ENCODE measurements around the gene GPR45.
"Not testable (repeated sequence)": the region's sequence is repeated elsewhere in the genome, so short reads cannot be mapped to it uniquely, and the experiment has no call there.

GPR45 gene

DNA sequence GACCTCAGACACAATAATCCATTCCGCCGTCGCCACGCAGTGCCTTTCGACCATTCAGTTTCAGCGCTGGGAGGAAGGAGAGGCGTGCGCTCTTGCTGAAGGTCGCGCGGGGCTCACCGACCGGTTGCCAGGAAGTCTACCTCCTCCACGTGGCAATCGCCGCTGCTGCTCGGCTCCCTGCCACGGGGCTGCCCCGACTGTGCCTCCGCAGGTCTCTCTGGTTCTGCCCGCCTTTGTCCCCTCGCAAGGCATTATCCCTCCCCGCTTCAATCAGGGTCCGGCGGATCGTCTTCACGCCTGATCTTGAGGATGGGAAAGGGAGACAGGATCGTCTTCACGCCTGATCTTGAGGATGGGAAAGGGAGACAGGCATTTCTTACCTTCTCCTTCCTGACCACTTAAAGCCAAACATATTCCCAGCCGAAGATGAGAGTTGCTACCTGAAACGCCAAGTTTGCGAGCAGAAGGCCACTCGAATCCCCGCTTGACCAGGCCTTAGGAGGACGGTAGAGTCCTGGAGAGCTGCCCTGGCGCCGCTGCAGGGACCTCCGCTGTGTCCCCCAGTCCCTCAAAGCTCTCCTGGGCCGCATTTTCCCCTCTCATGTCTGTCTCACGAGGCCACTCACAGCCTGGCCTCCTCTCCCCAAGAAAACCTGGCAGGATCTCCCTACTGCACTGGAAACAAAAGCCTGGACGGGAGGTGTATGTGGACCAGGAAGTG, 4.3 kb upstream of the GPR45 start:
- FAIRE-seq (no peak), DNase-seq (ENCODE audit: insufficient read length, low spot score) (no peak)
- no peak for TF ChIP-seq POLR2A (IDR thresholded peaks at IDR 0.05; ENCODE audit: low read depth, low read length)
- TF ChIP-seq SPI1 (IDR thresholded peaks at IDR 0.05; ENCODE audit: low read depth, low read length): no peak
- TF ChIP-seq POLR2AphosphoS5 (IDR thresholded peaks at IDR 0.05; ENCODE audit: low read depth, low read length): no peak

DNA sequence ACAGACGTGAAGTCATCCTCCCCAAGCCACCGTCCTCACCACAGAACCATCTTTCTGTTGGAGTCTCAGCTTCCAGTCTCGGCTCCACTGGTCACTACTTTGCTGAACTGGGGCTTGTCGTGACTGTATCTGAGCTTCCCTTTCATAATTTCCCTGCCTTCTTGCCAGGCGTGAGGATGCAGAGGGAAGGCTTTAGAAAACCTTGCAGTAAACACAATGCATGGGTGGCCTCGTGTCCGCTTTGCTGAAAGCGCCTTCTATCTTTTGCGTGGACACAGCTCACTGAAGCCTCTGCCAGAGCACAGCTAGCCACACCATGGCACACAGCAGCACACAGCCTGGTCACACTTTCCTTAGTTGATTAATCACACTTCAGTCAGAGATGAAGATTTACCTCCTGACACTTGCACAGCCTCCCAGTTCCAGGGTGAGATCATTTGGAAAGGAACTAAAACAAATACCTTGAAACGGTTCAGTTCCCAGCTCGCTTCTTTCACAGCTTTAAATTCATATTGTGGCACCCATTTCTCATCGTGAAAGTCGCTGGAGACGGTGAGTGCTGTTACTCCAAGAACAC, 2.8 kb upstream of the GPR45 start:
- no peak for DNase-seq (ENCODE audit: insufficient read length, low spot score)
- TF ChIP-seq SPI1 (IDR thresholded peaks at IDR 0.05; ENCODE audit: low read depth, low read length): no peak
- no peak for TF ChIP-seq POLR2A (IDR thresholded peaks at IDR 0.05; ENCODE audit: low read depth, low read length)
- TF ChIP-seq POU2F2 (IDR thresholded peaks at IDR 0.05; ENCODE audit: low read depth, low read length): no peak
- no peak for TF ChIP-seq PAX5 (IDR thresholded peaks at IDR 0.05; ENCODE audit: insufficient read depth, low read length, severe bottlenecking)
- no peak for TF ChIP-seq POLR2AphosphoS5 (IDR thresholded peaks at IDR 0.05; ENCODE audit: low read depth, low read length)
- no peak for TF ChIP-seq TAF1 (IDR thresholded peaks at IDR 0.05; ENCODE audit: low read depth, low read length)
- no peak for FAIRE-seq

GRCh38 chr2:105239924-105240323, 1.6 kb upstream of the GPR45 start:
- no peak for TF ChIP-seq TAF1 (IDR thresholded peaks at IDR 0.05; ENCODE audit: low read depth, low read length)
- no peak for TF ChIP-seq POLR2AphosphoS5 (IDR thresholded peaks at IDR 0.05; ENCODE audit: low read depth, low read length)
- TF ChIP-seq SPI1 (IDR thresholded peaks at IDR 0.05; ENCODE audit: low read depth, low read length): no peak
- TF ChIP-seq POLR2A (IDR thresholded peaks at IDR 0.05; ENCODE audit: low read depth, low read length): no peak
- TF ChIP-seq POU2F2 (IDR thresholded peaks at IDR 0.05; ENCODE audit: low read depth, low read length): no peak
- no peak for TF ChIP-seq PAX5 (IDR thresholded peaks at IDR 0.05; ENCODE audit: insufficient read depth, low read length, severe bottlenecking)
- DNase-seq (ENCODE audit: insufficient read length, low spot score): no peak
- FAIRE-seq: no peak

- no peak for FAIRE-seq
- no peak for TF ChIP-seq POU2F2 (IDR thresholded peaks at IDR 0.05; ENCODE audit: low read depth, low read length)
- TF ChIP-seq SPI1 (IDR thresholded peaks at IDR 0.05; ENCODE audit: low read depth, low read length): no peak
- no peak for TF ChIP-seq PAX5 (IDR thresholded peaks at IDR 0.05; ENCODE audit: insufficient read depth, low read length, severe bottlenecking)
- TF ChIP-seq POLR2AphosphoS5 (IDR thresholded peaks at IDR 0.05; ENCODE audit: low read depth, low read length): no peak
- TF ChIP-seq TAF1 (IDR thresholded peaks at IDR 0.05; ENCODE audit: low read depth, low read length): no peak
- no peak for TF ChIP-seq POLR2A (IDR thresholded peaks at IDR 0.05; ENCODE audit: low read depth, low read length)
- no peak for DNase-seq (ENCODE audit: insufficient read length, low spot score)
These were observed 897 bp downstream of the GPR45 start for GRCh38 chr2:105242286-105242993.

GRCh38 chr2:105243961-105244360, 2.4 kb downstream of the GPR45 start:
- FAIRE-seq (no peak), DNase-seq (ENCODE audit: insufficient read length, low spot score) (no peak)
- TF ChIP-seq PAX5 (IDR thresholded peaks at IDR 0.05; ENCODE audit: insufficient read depth, low read length, severe bottlenecking) (no peak), POLR2A (IDR thresholded peaks at IDR 0.05; ENCODE audit: low read depth, low read length) (no peak), SPI1 (IDR thresholded peaks at IDR 0.05; ENCODE audit: low read depth, low read length) (no peak), TAF1 (IDR thresholded peaks at IDR 0.05; ENCODE audit: low read depth, low read length) (no peak), POLR2AphosphoS5 (IDR thresholded peaks at IDR 0.05; ENCODE audit: low read depth, low read length) (no peak), POU2F2 (IDR thresholded peaks at IDR 0.05; ENCODE audit: low read depth, low read length) (no peak)

GRCh38 chr2:105244451-105244850, 2.9 kb downstream of the GPR45 start:
- FAIRE-seq: no peak
- TF ChIP-seq SPI1 (IDR thresholded peaks at IDR 0.05; ENCODE audit: low read depth, low read length): peak; percentile 76
- TF ChIP-seq POU2F2 (IDR thresholded peaks at IDR 0.05; ENCODE audit: low read depth, low read length): no peak
- DNase-seq (ENCODE audit: insufficient read length, low spot score): no peak

GRCh38 chr2:105248316-105249070, 7.0 kb downstream of the GPR45 start:
- FAIRE-seq (no peak), DNase-seq (ENCODE audit: insufficient read length, low spot score) (no peak)
- TF ChIP-seq POLR2AphosphoS5 (IDR thresholded peaks at IDR 0.05; ENCODE audit: low read depth, low read length) (no peak), POLR2A (IDR thresholded peaks at IDR 0.05; ENCODE audit: low read depth, low read length) (no peak), TAF1 (IDR thresholded peaks at IDR 0.05; ENCODE audit: low read depth, low read length) (no peak), PAX5 (IDR thresholded peaks at IDR 0.05; ENCODE audit: insufficient read depth, low read length, severe bottlenecking) (no peak), SPI1 (IDR thresholded peaks at IDR 0.05; ENCODE audit: low read depth, low read length) (no peak), POU2F2 (IDR thresholded peaks at IDR 0.05; ENCODE audit: low read depth, low read length) (no peak)

- no peak for TF ChIP-seq PAX5 (IDR thresholded peaks at IDR 0.05; ENCODE audit: insufficient read depth, low read length, severe bottlenecking)
- FAIRE-seq (no peak), DNase-seq (ENCODE audit: insufficient read length, low spot score) (no peak)
These were observed 7.6 kb downstream of the GPR45 start for GRCh38 chr2:105249181-105249580.

DNA sequence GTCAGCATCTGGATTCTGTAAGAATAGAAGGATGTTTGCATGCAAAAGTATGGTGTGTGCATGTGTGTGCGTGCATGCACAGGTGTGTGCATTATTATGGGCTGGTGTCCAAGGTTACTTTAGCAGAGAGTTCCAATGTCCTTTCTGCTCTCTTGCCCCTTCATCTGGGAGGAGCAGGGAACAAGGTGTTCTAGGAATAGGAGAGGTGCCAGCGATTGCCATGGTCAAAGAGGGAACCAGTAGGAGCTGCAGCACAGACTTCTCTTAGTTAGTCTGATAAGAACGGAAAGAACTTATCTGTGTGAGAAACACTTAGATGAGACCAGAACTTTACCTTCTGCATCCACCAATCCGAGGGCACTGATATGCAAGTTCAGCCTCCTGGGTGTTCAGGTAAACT, 8.3 kb downstream of the GPR45 start:
- FAIRE-seq: no peak
- TF ChIP-seq POLR2AphosphoS5 (IDR thresholded peaks at IDR 0.05; ENCODE audit: low read depth, low read length): no peak
- no peak for TF ChIP-seq SPI1 (IDR thresholded peaks at IDR 0.05; ENCODE audit: low read depth, low read length)
- no peak for TF ChIP-seq POLR2A (IDR thresholded peaks at IDR 0.05; ENCODE audit: low read depth, low read length)
- TF ChIP-seq POU2F2 (IDR thresholded peaks at IDR 0.05; ENCODE audit: low read depth, low read length): no peak
- TF ChIP-seq PAX5 (IDR thresholded peaks at IDR 0.05; ENCODE audit: insufficient read depth, low read length, severe bottlenecking): no peak
- no peak for TF ChIP-seq TAF1 (IDR thresholded peaks at IDR 0.05; ENCODE audit: low read depth, low read length)

DNA sequence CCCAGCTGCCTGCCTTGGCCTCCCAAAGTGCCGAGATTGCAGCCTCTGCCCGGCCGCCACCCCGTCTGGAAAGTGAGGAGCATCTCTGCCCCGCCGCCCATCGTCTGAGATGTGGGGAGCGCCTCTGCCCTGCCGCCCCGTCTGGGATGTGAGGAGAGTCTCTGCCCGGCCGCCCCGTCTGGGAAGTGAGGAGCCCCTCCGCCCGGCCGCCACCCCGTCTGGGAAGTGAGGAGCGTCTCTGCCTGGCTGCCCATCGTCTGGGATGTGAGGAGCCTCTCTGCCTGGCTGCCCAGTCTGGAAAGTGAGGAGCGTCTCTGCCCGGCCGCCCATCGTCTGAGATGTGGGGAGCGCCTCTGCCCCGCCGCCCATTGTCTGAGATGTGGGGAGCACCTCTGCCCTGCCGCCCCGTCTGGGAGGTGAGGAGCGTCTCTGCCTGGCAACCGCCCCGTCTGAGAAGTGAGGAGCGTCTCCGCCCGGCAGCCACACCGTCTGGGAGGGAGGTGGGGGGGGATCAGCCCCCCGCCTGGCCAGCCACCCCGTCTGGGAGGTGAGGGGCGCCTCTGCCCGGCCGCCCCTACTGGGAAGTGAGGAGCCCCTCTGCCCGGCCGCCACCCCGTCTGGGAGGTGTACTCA, 9.6 kb downstream of the GPR45 start:
- FAIRE-seq; DNase-seq (ENCODE audit: insufficient read length, low spot score): not testable (repeated sequence)

More for the DNA sequence above, 8.3 kb downstream of the GPR45 start:
- no peak for DNase-seq (ENCODE audit: insufficient read length, low spot score)

Measured in GM12891 (cell line).